ENCODE measurements around the gene ANAPC2. TPM values are rescaled to one million over a fixed set of nuclear protein-coding genes. Genes with fewer than 3 reads are reported as not detected.

ANAPC2 gene
- total RNA-seq (2022; extraction: Qiagen RNA extraction) = 21.8 to 36.5 TPM (median 33.4 TPM) in 5 replicates

GRCh38 chr9:137188490-137189296, at the start of gene ANAPC2, which contains the start of gene SSNA1:
ANAPC2 (minus strand) TSS chr9:137188560; CDS start chr9:137188532, 28 bp downstream.
SSNA1 (plus strand) TSS chr9:137188676; CDS start chr9:137188727, 51 bp downstream.

GRCh38 chr9:137230705-137231371, 42.5 kb upstream of the ANAPC2 start, which contains the start of gene SLC34A3:
SLC34A3 (plus strand) TSS chr9:137230901; CDS start chr9:137231703, 802 bp downstream.

GRCh38 chr9:137227054-137227852, 38.9 kb upstream of the ANAPC2 start, which contains the start of gene RNF224:
RNF224 (plus strand) TSS chr9:137227502; CDS start chr9:137228336, 834 bp downstream.

GRCh38 chr9:137224830-137225694, 36.7 kb upstream of the ANAPC2 start, which contains the start of gene CYSRT1:
CYSRT1 (plus strand) TSS chr9:137225174; CDS start chr9:137225622, 448 bp downstream.

GRCh38 chr9:137222190-137223077, 34.1 kb upstream of the ANAPC2 start, which contains the start of gene RNF208:
RNF208 (minus strand) TSS chr9:137222240; CDS start chr9:137221212, 1,028 bp downstream.

GRCh38 chr9:137205126-137206069, 17.0 kb upstream of the ANAPC2 start, which contains the start of the genes NDOR1 and TMEM203:
NDOR1 (plus strand) TSS chr9:137205700; CDS start chr9:137205778, 78 bp downstream.
TMEM203 (minus strand) TSS chr9:137205648; CDS start chr9:137205414, 234 bp downstream.

GRCh38 chr9:137200311-137201204, 12.2 kb upstream of the ANAPC2 start, which contains the start of gene TPRN:
TPRN (minus strand) TSS chr9:137200741; CDS start chr9:137200711, 30 bp downstream.

GRCh38 chr9:137169896-137170358, 18.4 kb downstream of the ANAPC2 start, which contains the start of gene LRRC26:
LRRC26 (minus strand) TSS chr9:137170051; CDS start chr9:137169943, 108 bp downstream.

GRCh38 chr9:137138722-137139467, 49.5 kb downstream of the ANAPC2 start, which contains the start of gene GRIN1:
GRIN1 (plus strand) TSS chr9:137139154; CDS start chr9:137139487, 333 bp downstream.

Other genes with a start within 250 kb of the ANAPC2 start
- gene FBXW5, start 243.8 kb downstream of the ANAPC2 start, total RNA-seq (2022; extraction: Qiagen RNA extraction) = 65.5 to 105 TPM (median 98.0 TPM) in 5 replicates
- 0.87 to 1.4 TPM (median 1.3 TPM) in 5 replicates for gene C8G, start 243.3 kb downstream of the ANAPC2 start, total RNA-seq (2022; extraction: Qiagen RNA extraction)
- 0.58 to 2.4 TPM (median 1.5 TPM) in 5 replicates for gene LCN12, start 236.3 kb downstream of the ANAPC2 start, total RNA-seq (2022; extraction: Qiagen RNA extraction)
- gene PTGDS, start 211.1 kb downstream of the ANAPC2 start, total RNA-seq (2022; extraction: Qiagen RNA extraction) = 0.47 to 1.4 TPM (median 0.62 TPM) in 5 replicates
- gene LCNL1, start 205.6 kb downstream of the ANAPC2 start, total RNA-seq (2022; extraction: Qiagen RNA extraction) = 0.07 to 0.24 TPM (median 0.18 TPM) in 5 replicates
- gene PAXX, start 196.1 kb downstream of the ANAPC2 start, total RNA-seq (2022; extraction: Qiagen RNA extraction) = 42.6 to 85.1 TPM (median 74.1 TPM) in 5 replicates
- gene CLIC3, start 192.0 kb downstream of the ANAPC2 start, total RNA-seq (2022; extraction: Qiagen RNA extraction) = 3.2 to 7.2 TPM (median 5.6 TPM) in 5 replicates
- gene ABCA2, start 160.3 kb downstream of the ANAPC2 start, total RNA-seq (2022; extraction: Qiagen RNA extraction) = 19.1 to 28.9 TPM (median 24.6 TPM) in 5 replicates
- gene FUT7, start 156.5 kb downstream of the ANAPC2 start, total RNA-seq (2022; extraction: Qiagen RNA extraction) = 0.06 to 0.07 TPM (median 0.06 TPM) in 4 of 5 replicates, not detected in the other
- gene NPDC1, start 142.4 kb downstream of the ANAPC2 start, total RNA-seq (2022; extraction: Qiagen RNA extraction) = 37.5 to 92.6 TPM (median 80.3 TPM) in 5 replicates
- 2.9 to 6.2 TPM (median 5.7 TPM) in 5 replicates for gene ENTPD2, start 134.5 kb downstream of the ANAPC2 start, total RNA-seq (2022; extraction: Qiagen RNA extraction)
- gene SAPCD2, start 118.0 kb downstream of the ANAPC2 start, total RNA-seq (2022; extraction: Qiagen RNA extraction) = 14.8 to 26.1 TPM (median 23.7 TPM) in 5 replicates
- 8.9 to 14.8 TPM (median 10.9 TPM) in 5 replicates for gene UAP1L1, start 111.0 kb downstream of the ANAPC2 start, total RNA-seq (2022; extraction: Qiagen RNA extraction)
- 44.5 to 54.0 TPM (median 52.2 TPM) in 5 replicates for gene MAN1B1, start 101.6 kb downstream of the ANAPC2 start, total RNA-seq (2022; extraction: Qiagen RNA extraction)
- 66.9 to 123 TPM (median 112 TPM) in 5 replicates for gene DPP7, start 73.8 kb downstream of the ANAPC2 start, total RNA-seq (2022; extraction: Qiagen RNA extraction)
- 0.11 to 0.91 TPM (median 0.63 TPM) in 5 replicates for gene GRIN1, start 49.4 kb downstream of the ANAPC2 start, total RNA-seq (2022; extraction: Qiagen RNA extraction)
- gene LRRC26, start 18.5 kb downstream of the ANAPC2 start, total RNA-seq (2022; extraction: Qiagen RNA extraction) = 0.39 to 1.9 TPM (median 1.2 TPM) in 5 replicates
- gene TMEM210, start 16.5 kb downstream of the ANAPC2 start, total RNA-seq (2022; extraction: Qiagen RNA extraction) = not detected in 5 replicates
- gene SSNA1, start 116 bp upstream of the ANAPC2 start, total RNA-seq (2022; extraction: Qiagen RNA extraction) = 98.0 to 157 TPM (median 144 TPM) in 5 replicates
- gene TPRN, start 12.2 kb upstream of the ANAPC2 start, total RNA-seq (2022; extraction: Qiagen RNA extraction) = 8.2 to 12.3 TPM (median 11.7 TPM) in 5 replicates
- gene TMEM203, start 17.1 kb upstream of the ANAPC2 start, total RNA-seq (2022; extraction: Qiagen RNA extraction) = 35.4 to 47.2 TPM (median 45.3 TPM) in 5 replicates
- 11.5 to 17.4 TPM (median 15.7 TPM) in 5 replicates for gene NDOR1, start 17.1 kb upstream of the ANAPC2 start, total RNA-seq (2022; extraction: Qiagen RNA extraction)
- 0.91 to 2.8 TPM (median 2.1 TPM) in 5 replicates for gene RNF208, start 33.7 kb upstream of the ANAPC2 start, total RNA-seq (2022; extraction: Qiagen RNA extraction)
- gene CYSRT1, start 36.6 kb upstream of the ANAPC2 start, total RNA-seq (2022; extraction: Qiagen RNA extraction) = 3.0 to 5.0 TPM (median 5.0 TPM) in 5 replicates
- gene RNF224, start 38.9 kb upstream of the ANAPC2 start, total RNA-seq (2022; extraction: Qiagen RNA extraction) = 0.12 to 0.38 TPM (median 0.25 TPM) in 5 replicates
- 0.03 to 0.15 TPM (median 0.10 TPM) in 4 of 5 replicates, not detected in the other for gene SLC34A3, start 42.3 kb upstream of the ANAPC2 start, total RNA-seq (2022; extraction: Qiagen RNA extraction)
- 633 to 818 TPM (median 765 TPM) in 5 replicates for gene TUBB4B, start 52.7 kb upstream of the ANAPC2 start, total RNA-seq (2022; extraction: Qiagen RNA extraction)
- not detected in 5 replicates for gene STPG3, start 62.7 kb upstream of the ANAPC2 start, total RNA-seq (2022; extraction: Qiagen RNA extraction)
- 46.9 to 62.8 TPM (median 58.2 TPM) in 5 replicates for gene NELFB, start 66.8 kb upstream of the ANAPC2 start, total RNA-seq (2022; extraction: Qiagen RNA extraction)
- 18.3 to 26.4 TPM (median 25.4 TPM) in 5 replicates for gene TOR4A, start 89.2 kb upstream of the ANAPC2 start, total RNA-seq (2022; extraction: Qiagen RNA extraction)
- 2.1 to 4.1 TPM (median 3.6 TPM) in 5 replicates for gene NRARP, start 113.7 kb upstream of the ANAPC2 start, total RNA-seq (2022; extraction: Qiagen RNA extraction)
- 4.8 to 6.5 TPM (median 5.7 TPM) in 5 replicates for gene EXD3, start 234.6 kb upstream of the ANAPC2 start, total RNA-seq (2022; extraction: Qiagen RNA extraction)
- gene NOXA1, start 234.8 kb upstream of the ANAPC2 start, total RNA-seq (2022; extraction: Qiagen RNA extraction) = 0.71 to 1.8 TPM (median 1.6 TPM) in 5 replicates